SU-DHL-6 (cell line): Measurements from ENCODE around the gene DENND5A.
"Not testable (repeated sequence)": the region's sequence is repeated elsewhere in the genome, so short reads cannot be mapped to it uniquely, and the experiment has no call there.

Source experiments
- H2AFZ ChIP-seq: fragments of 200-600 bp; sonication (generic); 2 replicates; pipeline ENCODE4 v1.6.1; 2014; ENCODE audit warnings: low read depth, mild to moderate bottlenecking, moderate library complexity, mixed read lengths, antibody characterized with exemption, low read length; ENCODE audit not compliant: severe bottlenecking
- H3F3A ChIP-seq: fragments of 200-600 bp; shearing (Covaris generic); 2 replicates; pipeline ENCODE4 v1.6.0; 2016; ENCODE audit warnings: antibody characterized with exemption, mild to moderate bottlenecking; ENCODE audit not compliant: insufficient read depth
- H3K27ac ChIP-seq: fragments of 200-600 bp; sonication (generic); 2 replicates; pipeline ENCODE4 v1.5.1; 2016; ENCODE audit warnings: low read depth, mild to moderate bottlenecking, low read length, moderate library complexity, mixed read lengths
- H3K27me3 ChIP-seq: fragments of 200-600 bp; sonication (generic), shearing (Covaris generic); 2 replicates; pipeline ENCODE4 v1.6.0; 2014; ENCODE audit warnings: mild to moderate bottlenecking, low read length
- H3K36me3 ChIP-seq: fragments of 200-600 bp; sonication (generic); 2 replicates; pipeline ENCODE4 v1.6.1; 2014; ENCODE audit warnings: mild to moderate bottlenecking, low read length, mixed read lengths
- H3K4me2 ChIP-seq: fragments of 300-600, 200-600 bp; shearing (Covaris generic), sonication (generic); 2 replicates; pipeline ENCODE4 v1.6.0; 2014; ENCODE audit warnings: low read length, low read depth, mild to moderate bottlenecking; ENCODE audit not compliant: poor library complexity, severe bottlenecking
- H3K4me3 ChIP-seq: fragments of 200-600 bp; sonication (generic); 2 replicates; pipeline ENCODE4 v1.5.1; 2014; ENCODE audit warnings: antibody characterized with exemption, low read length, mild to moderate bottlenecking, mixed read lengths; ENCODE audit not compliant: insufficient read depth, poor library complexity, severe bottlenecking
- H3K79me2 ChIP-seq: fragments of 200-600 bp; sonication (generic); 2 replicates; pipeline ENCODE4 v1.6.1; 2014; ENCODE audit warnings: mild to moderate bottlenecking, low read length, moderate library complexity; ENCODE audit not compliant: insufficient read depth
- H3K9ac ChIP-seq: fragments of 200-600 bp; sonication (generic); 2 replicates; pipeline ENCODE4 v1.7.0; 2014; ENCODE audit warnings: mild to moderate bottlenecking, low read length
- H3K9me2 ChIP-seq: fragments of 200-600 bp; sonication (generic); replicated peaks from 2 replicates; pipeline ENCODE4 v1.6.1; 2014; ENCODE audit warnings: low read length; ENCODE audit not compliant: insufficient read depth
- H3K9me3 ChIP-seq: fragments of 200-600 bp; sonication (generic); 2 replicates; pipeline ENCODE4 v1.6.1; 2014; ENCODE audit warnings: low read length, mixed read lengths; ENCODE audit not compliant: insufficient read depth
- H4K20me1 ChIP-seq: fragments of 200-600 bp; sonication (generic); 2 replicates; pipeline ENCODE4 v1.6.1; 2014; ENCODE audit warnings: low read depth, mild to moderate bottlenecking, antibody characterized with exemption, low read length, moderate library complexity, mixed read lengths
- EZH2phosphoT487 ChIP-seq: fragments of 200-600 bp; sonication (generic), shearing (Covaris generic); conservative IDR thresholded peaks from 2 replicates; pipeline ENCODE4 v1.6.1; 2018; ENCODE audit warnings: mild to moderate bottlenecking, antibody characterized with exemption, low read length, moderate library complexity, mixed read lengths
- TF ChIP-seq, protein P1 (sequence below): fragments of 200-600 bp; sonication (generic); IDR thresholded peaks from one replicate; pipeline ENCODE4 v1.5.1; 2017; ENCODE audit warnings: antibody characterized with exemption, mild to moderate bottlenecking, low read length, moderate library complexity; ENCODE audit not compliant: insufficient read depth, poor library complexity, severe bottlenecking

Gene DENND5A

DNA sequence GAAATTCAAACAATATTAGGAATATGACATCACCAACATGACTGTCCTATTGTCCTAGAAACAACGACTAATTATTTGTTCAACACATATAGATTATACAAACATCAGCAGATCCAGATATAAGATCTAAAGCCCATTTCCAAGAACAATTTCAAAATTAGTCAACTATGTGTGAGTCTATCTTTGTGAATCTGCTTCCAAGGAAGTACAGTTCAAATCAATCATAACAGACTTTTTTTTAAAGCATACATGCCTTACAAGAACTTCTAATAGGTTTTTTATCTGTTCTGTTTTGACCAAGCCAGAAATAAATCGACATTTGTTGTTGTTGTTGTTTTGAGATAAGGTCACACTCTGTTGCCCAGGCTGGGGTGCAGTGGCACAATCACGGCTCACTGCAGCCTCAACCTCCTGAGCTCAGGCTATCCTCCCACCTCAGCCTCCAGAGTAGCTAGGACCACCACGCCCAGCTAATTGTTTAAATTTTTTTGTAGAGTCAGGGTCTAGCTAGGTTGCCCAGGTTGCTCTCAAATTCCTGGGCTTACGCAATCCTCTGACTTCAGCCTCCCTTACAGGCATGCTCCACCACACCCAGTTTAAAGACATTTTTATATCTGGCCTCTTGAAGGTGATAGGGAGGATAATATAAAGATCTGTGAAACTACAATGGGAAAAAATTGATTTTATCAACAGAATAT is 54.8 kb downstream of the DENND5A start:
- Histone ChIP-seq H4K20me1 (no peaks in the 10 kb centered on the region), H3K4me2 (no peak overlapping the region)

DNA sequence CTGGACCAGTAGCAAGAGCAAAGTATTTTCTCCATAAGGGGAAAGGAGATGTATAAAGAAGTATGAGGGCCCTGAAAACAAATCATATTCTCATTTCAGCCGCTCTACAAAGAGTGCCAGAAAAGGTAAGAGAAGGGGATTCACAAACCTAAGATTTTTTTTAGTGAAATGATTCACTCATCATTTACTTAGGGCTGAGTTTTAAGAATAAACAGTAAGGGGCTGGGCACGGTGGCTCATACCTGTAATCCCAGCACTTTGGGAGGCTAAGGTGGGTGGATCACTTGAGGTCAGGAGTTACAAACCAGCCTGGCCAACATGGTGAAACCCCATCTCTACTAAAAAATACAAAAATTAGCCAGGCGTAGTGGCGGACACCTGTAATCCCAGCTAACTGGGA is 55.5 kb downstream of the DENND5A start:
- not testable (repeated sequence) for H3K9me3 ChIP-seq

More for the DNA sequence above, 54.8 kb downstream of the DENND5A start:
- no peaks in the 10 kb centered on the region for H3K79me2 ChIP-seq
- TF ChIP-seq EZH2phosphoT487 = no peak
- TF ChIP-seq, protein P1, sequence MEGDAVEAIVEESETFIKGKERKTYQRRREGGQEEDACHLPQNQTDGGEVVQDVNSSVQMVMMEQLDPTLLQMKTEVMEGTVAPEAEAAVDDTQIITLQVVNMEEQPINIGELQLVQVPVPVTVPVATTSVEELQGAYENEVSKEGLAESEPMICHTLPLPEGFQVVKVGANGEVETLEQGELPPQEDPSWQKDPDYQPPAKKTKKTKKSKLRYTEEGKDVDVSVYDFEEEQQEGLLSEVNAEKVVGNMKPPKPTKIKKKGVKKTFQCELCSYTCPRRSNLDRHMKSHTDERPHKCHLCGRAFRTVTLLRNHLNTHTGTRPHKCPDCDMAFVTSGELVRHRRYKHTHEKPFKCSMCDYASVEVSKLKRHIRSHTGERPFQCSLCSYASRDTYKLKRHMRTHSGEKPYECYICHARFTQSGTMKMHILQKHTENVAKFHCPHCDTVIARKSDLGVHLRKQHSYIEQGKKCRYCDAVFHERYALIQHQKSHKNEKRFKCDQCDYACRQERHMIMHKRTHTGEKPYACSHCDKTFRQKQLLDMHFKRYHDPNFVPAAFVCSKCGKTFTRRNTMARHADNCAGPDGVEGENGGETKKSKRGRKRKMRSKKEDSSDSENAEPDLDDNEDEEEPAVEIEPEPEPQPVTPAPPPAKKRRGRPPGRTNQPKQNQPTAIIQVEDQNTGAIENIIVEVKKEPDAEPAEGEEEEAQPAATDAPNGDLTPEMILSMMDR = no peak
- no peak overlapping the region for H2AFZ ChIP-seq
- H3F3A ChIP-seq = no peaks in the 10 kb centered on the region
- no peak overlapping the region for H3K9ac ChIP-seq
- H3K4me3 ChIP-seq = no peak overlapping the region
- H3K27me3 ChIP-seq = no peaks in the 10 kb centered on the region
- H3K9me2 ChIP-seq = no peaks in the 10 kb centered on the region
- no peaks in the 10 kb centered on the region for H3K9me3 ChIP-seq
- H3K27ac ChIP-seq = no peak overlapping the region
- no peaks in the 10 kb centered on the region for H3K36me3 ChIP-seq

GRCh38 chr11:9208726-9209501 is 56.2 kb downstream of the DENND5A start:
- no peak overlapping the region for H3K4me3 ChIP-seq
- no peaks in the 10 kb centered on the region for H3K27me3 ChIP-seq
- no peak overlapping the region for H3K4me2 ChIP-seq
- no peaks in the 10 kb centered on the region for H3K36me3 ChIP-seq
- no peaks in the 10 kb centered on the region for H4K20me1 ChIP-seq
- no peaks in the 10 kb centered on the region for H3K9me3 ChIP-seq
- no peak overlapping the region for H2AFZ ChIP-seq
- H3K9me2 ChIP-seq = no peaks in the 10 kb centered on the region
- no peaks in the 10 kb centered on the region for H3K79me2 ChIP-seq
- no peak overlapping the region for H3K9ac ChIP-seq
- TF ChIP-seq, protein P1 = no peak
- TF ChIP-seq EZH2phosphoT487 = no peak
- no peak overlapping the region for H3K27ac ChIP-seq
- no peaks in the 10 kb centered on the region for H3F3A ChIP-seq

More for the DNA sequence above, 55.5 kb downstream of the DENND5A start:
- H2AFZ ChIP-seq, H3K79me2 ChIP-seq, H3K9me2 ChIP-seq, H3K27ac ChIP-seq, H3K4me3 ChIP-seq, H3K4me2 ChIP-seq, H4K20me1 ChIP-seq, H3F3A ChIP-seq, H3K9ac ChIP-seq, H3K36me3 ChIP-seq, H3K27me3 ChIP-seq: not testable (repeated sequence)

DNA sequence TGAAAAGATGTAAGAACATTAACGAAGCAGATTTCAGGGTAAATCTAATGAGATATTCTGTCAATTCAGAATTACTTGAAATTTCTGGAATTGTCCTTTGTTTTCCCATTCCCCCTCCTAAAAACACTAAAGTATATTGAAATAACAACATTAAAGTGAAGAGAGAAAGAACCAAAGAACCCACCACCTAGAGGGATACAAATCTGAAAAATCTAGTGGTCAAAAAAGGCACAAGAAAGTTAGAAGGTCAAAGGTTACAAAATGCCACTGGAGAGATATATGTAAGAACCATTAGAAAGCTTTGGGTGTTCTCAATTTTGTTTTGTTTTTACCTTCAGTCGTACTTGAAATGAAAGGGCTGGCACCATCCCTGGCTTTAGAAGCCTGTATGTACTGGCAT is 57.9 kb downstream of the DENND5A start:
- Histone ChIP-seq H3K79me2 (no peaks in the 10 kb centered on the region), H3F3A (no peaks in the 10 kb centered on the region), H2AFZ (no peak overlapping the region), H4K20me1 (no peaks in the 10 kb centered on the region), H3K36me3 (no peaks in the 10 kb centered on the region), H3K4me2 (no peak overlapping the region), H3K9me2 (no peaks in the 10 kb centered on the region), H3K9ac (no peak overlapping the region), H3K4me3 (no peak overlapping the region), H3K27me3 (no peaks in the 10 kb centered on the region), H3K27ac (no peak overlapping the region), H3K9me3 (no peaks in the 10 kb centered on the region)
- TF ChIP-seq, protein P1 = no peak
- TF ChIP-seq EZH2phosphoT487 = no peak
